Anterior cingulate cortex (tissue), 58 donors: ENCODE results near the gene RASA4.
"Not testable (repeated sequence)": the region's sequence is repeated elsewhere in the genome, so short reads cannot be mapped to it uniquely, and the experiment has no call there.

Experiments used
- DNase-seq, 58 donors: peaks; one replicate each; lab custom pipeline; 2025; lab: John Stamatoyannopoulos, UW

RASA4 gene

GRCh38 chr7:102616507-102617125, at the start of gene RASA4:
Gene RASA4 (minus strand): TSS chr7:102616756. CDS start chr7:102616689, 67 bp downstream.
- DNase-seq = not testable (repeated sequence)

- DNase-seq = not testable (repeated sequence)
These were observed 48.2 kb upstream of the RASA4 start for GRCh38 chr7:102664765-102665164.

GRCh38 chr7:102649924-102650323, 33.4 kb upstream of the RASA4 start, which contains the start of gene SPDYE2B:
Gene SPDYE2B (plus strand): TSS chr7:102650319. CDS start chr7:102652349, 2,030 bp downstream.
- not testable (repeated sequence) for DNase-seq

- not testable (repeated sequence) for DNase-seq
These were observed 31.3 kb upstream of the RASA4 start for GRCh38 chr7:102647813-102648212.

- not testable (repeated sequence) for DNase-seq
These were observed 26.8 kb upstream of the RASA4 start for GRCh38 chr7:102643404-102643803.

GRCh38 chr7:102642691-102643090, 26.1 kb upstream of the RASA4 start, which contains the start of gene UPK3BL1:
Gene UPK3BL1 (minus strand): TSS chr7:102642791. CDS start chr7:102642741, 50 bp downstream.
- DNase-seq = not testable (repeated sequence)

GRCh38 chr7:102638848-102639247, 22.3 kb upstream of the RASA4 start:
- DNase-seq = not testable (repeated sequence)

- DNase-seq = not testable (repeated sequence)
These were observed 20.4 kb upstream of the RASA4 start for GRCh38 chr7:102636956-102637355.

- DNase-seq = not testable (repeated sequence)
These were observed 18.8 kb upstream of the RASA4 start for GRCh38 chr7:102635354-102635753.

GRCh38 chr7:102634299-102634698, 17.7 kb upstream of the RASA4 start:
- not testable (repeated sequence) for DNase-seq

GRCh38 chr7:102630622-102631021, 14.1 kb upstream of the RASA4 start:
- DNase-seq = not testable (repeated sequence)

GRCh38 chr7:102627271-102627904, 10.8 kb upstream of the RASA4 start:
- DNase-seq = not testable (repeated sequence)

- DNase-seq = not testable (repeated sequence)
These were observed 1.6 kb upstream of the RASA4 start for GRCh38 chr7:102618122-102618521.

GRCh38 chr7:102615930-102616329, 626 bp downstream of the RASA4 start:
- DNase-seq = not testable (repeated sequence)

GRCh38 chr7:102614873-102615272, 1.7 kb downstream of the RASA4 start:
- DNase-seq = not testable (repeated sequence)

GRCh38 chr7:102614346-102614697, 2.2 kb downstream of the RASA4 start:
- DNase-seq = not testable (repeated sequence)

- not testable (repeated sequence) for DNase-seq
These were observed 2.8 kb downstream of the RASA4 start for GRCh38 chr7:102613575-102614345.

- DNase-seq = not testable (repeated sequence)
These were observed 4.8 kb downstream of the RASA4 start for GRCh38 chr7:102611675-102612325.

GRCh38 chr7:102611013-102611674, 5.4 kb downstream of the RASA4 start:
- DNase-seq = not testable (repeated sequence)

- not testable (repeated sequence) for DNase-seq
These were observed 6.1 kb downstream of the RASA4 start for GRCh38 chr7:102610441-102610840.
